Loucy (cell line): Measurements from ENCODE around the gene TMPRSS7.

Experiments used
- EZH2phosphoT487 ChIP-seq: fragments of 200-600 bp; IDR thresholded peaks from 2 replicates; pipeline ENCODE4 v1.6.1; 2018; ENCODE audit warnings: antibody characterized with exemption, mild to moderate bottlenecking, moderate library complexity, borderline replicate concordance
- TF ChIP-seq, protein P1 (sequence below): fragments of 200-600 bp; sonication (generic); conservative IDR thresholded peaks from 2 replicates; pipeline ENCODE4 v1.5.1; 2014; ENCODE audit warnings: mild to moderate bottlenecking, antibody characterized with exemption, low read length

DNA sequence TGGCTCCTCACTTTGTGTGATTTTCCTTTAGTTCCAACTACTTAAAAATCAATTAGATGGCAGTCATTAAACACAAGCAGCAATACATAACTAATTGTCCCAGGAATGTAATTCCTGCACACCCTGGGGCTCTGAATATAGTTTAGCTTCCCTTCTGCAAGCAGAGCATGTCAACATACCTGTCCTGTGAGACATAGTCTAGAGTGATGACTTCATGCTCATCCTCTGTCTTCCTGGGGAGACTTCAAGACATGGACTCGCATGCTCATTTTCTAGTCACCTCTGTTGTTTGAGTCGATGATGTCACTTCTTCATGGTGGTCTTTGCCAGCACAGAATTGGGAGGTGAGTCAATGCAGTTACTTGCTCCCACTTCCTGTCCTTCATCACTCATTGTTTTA is 67.4 kb downstream of the TMPRSS7 start:
- TF ChIP-seq, protein P1, sequence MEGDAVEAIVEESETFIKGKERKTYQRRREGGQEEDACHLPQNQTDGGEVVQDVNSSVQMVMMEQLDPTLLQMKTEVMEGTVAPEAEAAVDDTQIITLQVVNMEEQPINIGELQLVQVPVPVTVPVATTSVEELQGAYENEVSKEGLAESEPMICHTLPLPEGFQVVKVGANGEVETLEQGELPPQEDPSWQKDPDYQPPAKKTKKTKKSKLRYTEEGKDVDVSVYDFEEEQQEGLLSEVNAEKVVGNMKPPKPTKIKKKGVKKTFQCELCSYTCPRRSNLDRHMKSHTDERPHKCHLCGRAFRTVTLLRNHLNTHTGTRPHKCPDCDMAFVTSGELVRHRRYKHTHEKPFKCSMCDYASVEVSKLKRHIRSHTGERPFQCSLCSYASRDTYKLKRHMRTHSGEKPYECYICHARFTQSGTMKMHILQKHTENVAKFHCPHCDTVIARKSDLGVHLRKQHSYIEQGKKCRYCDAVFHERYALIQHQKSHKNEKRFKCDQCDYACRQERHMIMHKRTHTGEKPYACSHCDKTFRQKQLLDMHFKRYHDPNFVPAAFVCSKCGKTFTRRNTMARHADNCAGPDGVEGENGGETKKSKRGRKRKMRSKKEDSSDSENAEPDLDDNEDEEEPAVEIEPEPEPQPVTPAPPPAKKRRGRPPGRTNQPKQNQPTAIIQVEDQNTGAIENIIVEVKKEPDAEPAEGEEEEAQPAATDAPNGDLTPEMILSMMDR, result no peak
- no peak for TF ChIP-seq EZH2phosphoT487
